HG03439 (cell line): Measurements from ENCODE around the gene CSMD2.

ENCODE experiments used
- ATAC-seq: cut with Tn5 transposase; IDR thresholded peaks from one replicate; pipeline ENCODE4 v1.9.1; 2021; ENCODE audit warnings: mild to moderate bottlenecking, moderate library complexity; ENCODE audit not compliant: unreplicated experiment

CSMD2 gene

GRCh38 chr1:33971913-33972312, 193.1 kb downstream of the CSMD2 start:
- ATAC-seq, result no peak

- no peak for ATAC-seq
These were observed 193.9 kb downstream of the CSMD2 start for GRCh38 chr1:33971018-33971710.

GRCh38 chr1:33970148-33970825, 194.7 kb downstream of the CSMD2 start:
- no peak for ATAC-seq

- no peak for ATAC-seq
These were observed 198.5 kb downstream of the CSMD2 start for GRCh38 chr1:33966346-33967141.

- no peak for ATAC-seq
These were observed 199.9 kb downstream of the CSMD2 start for GRCh38 chr1:33965086-33965485.

GRCh38 chr1:33962061-33962460, 203.0 kb downstream of the CSMD2 start:
- ATAC-seq, result no peak

GRCh38 chr1:33960188-33960895, 204.7 kb downstream of the CSMD2 start:
- no peak for ATAC-seq

- no peak for ATAC-seq
These were observed 207.2 kb downstream of the CSMD2 start for GRCh38 chr1:33957854-33958253.

GRCh38 chr1:33955096-33955495, 209.9 kb downstream of the CSMD2 start:
- ATAC-seq, result no peak

GRCh38 chr1:33949570-33949969, 215.5 kb downstream of the CSMD2 start:
- no peak for ATAC-seq

- ATAC-seq, result no peak
These were observed 216.7 kb downstream of the CSMD2 start for GRCh38 chr1:33948291-33948690.

- no peak for ATAC-seq
These were observed 218.2 kb downstream of the CSMD2 start for GRCh38 chr1:33946836-33947235.

GRCh38 chr1:33944846-33945245, 220.2 kb downstream of the CSMD2 start:
- ATAC-seq, result no peak

GRCh38 chr1:33943978-33944377, 221.1 kb downstream of the CSMD2 start:
- ATAC-seq, result no peak

GRCh38 chr1:33932871-33933270, 232.2 kb downstream of the CSMD2 start:
- no peak for ATAC-seq

GRCh38 chr1:33931111-33931475, 233.9 kb downstream of the CSMD2 start:
- no peak for ATAC-seq

GRCh38 chr1:33930346-33931110, 234.5 kb downstream of the CSMD2 start:
- no peak for ATAC-seq

GRCh38 chr1:33928251-33928650, 236.8 kb downstream of the CSMD2 start:
- ATAC-seq, result no peak

- ATAC-seq, result no peak
These were observed 237.3 kb downstream of the CSMD2 start for GRCh38 chr1:33927721-33928120.

GRCh38 chr1:33925586-33925985, 239.4 kb downstream of the CSMD2 start:
- no peak for ATAC-seq

GRCh38 chr1:33921281-33921680, 243.7 kb downstream of the CSMD2 start:
- no peak for ATAC-seq
